Hematopoietic multipotent progenitor cell treated with erythropoietin and hydrocortisone succinate and interleukin-3 and kit ligand, for 17 days (in vitro differentiated cells): ENCODE results near the gene AMIGO3.
"Not testable (repeated sequence)": the region's sequence is repeated elsewhere in the genome, so short reads cannot be mapped to it uniquely, and the experiment has no call there.

Experiments
- DNase-seq: peaks from one replicate; pipeline ENCODE4 v3.0.0-alpha.2; 2015; ENCODE audit warnings: low spot score

The AMIGO3 gene

DNA sequence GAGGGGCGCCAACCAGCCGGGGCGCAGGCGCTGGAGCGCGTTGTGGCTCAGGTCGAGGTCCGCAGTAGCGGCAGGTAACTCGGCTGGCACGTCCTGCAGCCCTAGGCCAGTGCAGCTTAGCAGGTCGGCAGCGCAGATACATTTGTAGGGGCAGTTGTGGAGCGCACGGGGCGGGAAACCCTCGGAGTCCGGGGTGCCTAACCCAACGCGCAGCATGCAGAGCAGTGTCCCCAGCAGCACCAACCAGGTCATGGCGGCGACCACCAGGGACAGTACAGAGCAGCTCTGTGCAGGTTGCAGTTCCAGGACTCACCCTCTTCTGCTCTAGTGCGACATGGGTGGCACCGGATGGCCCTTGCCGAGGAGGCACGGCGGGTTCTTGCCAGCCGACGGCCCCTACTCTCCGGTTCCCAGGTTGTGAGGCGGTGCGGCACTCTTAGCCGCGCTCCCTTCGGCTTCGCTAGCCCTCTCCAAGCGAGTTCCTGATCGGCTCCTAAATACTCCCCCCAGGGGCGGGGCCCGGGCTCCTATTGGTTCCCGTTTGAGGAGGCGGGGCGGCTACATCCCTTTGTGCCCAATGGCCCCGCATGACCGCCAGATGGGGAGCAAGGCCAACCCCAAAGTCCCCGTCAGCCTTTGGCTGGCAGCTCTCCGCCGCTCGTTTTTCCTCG lies at the start of gene AMIGO3:
TSS of gene AMIGO3 (minus strand) at position 471 of the 671 bp plus-strand sequence. CDS start at position 252, 219 bp downstream.
- DNase-seq, result peak; percentile 83

GRCh38 chr3:49763981-49764380 lies 44.5 kb upstream of the AMIGO3 start:
- no peak for DNase-seq

DNA sequence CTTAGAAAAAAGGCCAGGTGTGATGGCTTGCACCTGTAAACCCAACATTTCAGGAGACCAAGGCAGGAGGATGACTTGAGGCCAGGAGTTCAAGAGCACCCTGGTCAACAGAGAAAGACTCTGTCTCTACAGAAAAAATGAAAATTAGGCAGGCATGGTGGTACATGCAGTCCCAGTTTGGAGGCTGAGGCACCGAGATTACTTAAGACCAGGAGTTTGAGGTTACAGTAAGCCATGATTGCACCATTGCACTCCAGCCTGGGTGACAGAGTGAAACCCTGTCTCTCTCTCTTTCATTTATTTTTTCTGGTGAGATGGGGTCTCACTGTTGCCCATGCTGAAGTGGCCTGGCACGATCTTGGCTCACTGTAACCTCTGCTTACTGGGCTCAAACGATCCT lies 42.2 kb upstream of the AMIGO3 start:
- no peak for DNase-seq

- DNase-seq, result no peak
These were observed 39.7 kb upstream of the AMIGO3 start for GRCh38 chr3:49759226-49759625.

DNA sequence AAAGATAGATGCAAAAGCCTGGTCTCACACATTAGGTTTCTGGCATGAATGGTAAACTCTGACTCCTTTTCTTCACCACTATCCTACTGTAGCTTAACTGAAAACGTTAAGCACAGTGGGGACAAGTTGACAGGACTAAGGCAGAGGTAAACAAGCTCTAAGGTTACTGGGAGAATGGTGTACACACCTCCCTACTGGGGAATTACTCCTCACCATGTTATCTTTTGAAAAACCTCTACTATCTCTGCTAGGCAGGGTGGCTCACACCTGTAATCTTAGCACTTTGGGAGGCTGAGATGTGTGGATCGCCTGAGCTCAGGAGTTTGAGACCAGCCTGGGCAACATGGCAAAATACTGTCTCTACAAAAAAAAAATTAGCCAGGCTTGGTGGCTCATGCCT lies 37.7 kb upstream of the AMIGO3 start:
- DNase-seq, result no peak

- no peak for DNase-seq
These were observed 36.6 kb upstream of the AMIGO3 start for GRCh38 chr3:49756036-49756435.

DNA sequence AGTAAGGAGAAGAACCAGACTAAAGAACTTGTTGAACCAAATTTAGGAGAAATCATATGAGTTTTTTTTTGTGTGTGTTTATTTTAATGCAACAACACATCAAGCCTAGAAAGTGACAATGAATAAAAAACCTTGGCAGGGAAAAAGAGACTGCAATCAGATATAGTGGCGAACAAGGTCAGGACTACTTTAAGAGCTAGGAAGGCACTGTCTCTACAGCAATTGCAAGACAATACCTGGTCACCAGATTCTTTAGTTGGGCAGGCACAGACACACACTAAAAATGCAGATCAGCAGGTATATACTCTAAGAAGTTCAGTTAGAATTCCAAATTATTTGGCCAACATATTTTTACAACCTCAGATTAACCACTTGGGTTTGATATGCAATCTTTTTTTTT lies 35.1 kb upstream of the AMIGO3 start:
- DNase-seq, result no peak

- no peak for DNase-seq
These were observed 32.0 kb upstream of the AMIGO3 start for GRCh38 chr3:49751501-49751900.

DNA sequence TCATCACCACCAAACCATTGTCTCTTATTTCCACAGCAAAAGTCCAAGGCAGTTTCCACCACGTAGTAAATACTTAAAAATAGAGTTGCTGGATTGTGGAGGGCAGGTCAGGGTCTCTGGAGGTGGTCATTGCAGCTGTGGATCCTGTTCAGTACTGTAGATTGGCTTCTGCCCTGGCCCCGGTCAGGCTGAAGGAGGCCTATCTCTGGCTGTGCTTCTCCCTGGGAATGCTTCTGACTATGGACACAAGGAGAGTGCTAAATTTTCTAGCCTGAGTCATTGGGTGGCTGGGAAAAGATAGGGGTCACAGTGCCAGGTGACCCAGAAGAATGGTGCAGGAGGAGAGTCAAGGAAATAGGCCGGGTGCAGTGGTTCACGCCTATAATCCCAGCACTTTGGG lies 30.6 kb upstream of the AMIGO3 start:
- no peak for DNase-seq

DNA sequence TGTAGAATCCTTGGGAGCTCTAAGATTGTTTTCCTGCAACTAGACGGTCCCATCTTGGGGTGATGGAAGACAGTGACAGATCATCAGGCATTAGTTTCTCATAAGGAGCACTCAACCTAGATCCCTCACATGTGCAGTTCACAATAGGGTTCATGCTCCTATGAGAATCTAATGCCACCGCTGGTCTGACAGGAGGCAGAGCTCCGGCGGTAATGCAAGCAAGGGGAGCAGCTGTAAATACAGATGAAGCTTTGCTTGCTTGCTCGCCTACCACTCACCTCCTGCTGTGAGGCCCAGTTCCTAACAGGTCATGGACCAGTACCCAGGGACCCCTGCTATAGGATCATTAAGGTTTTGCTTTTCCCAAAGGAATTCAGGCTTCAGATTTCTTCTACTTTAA lies 29.4 kb upstream of the AMIGO3 start:
- DNase-seq, result not testable (repeated sequence)

DNA sequence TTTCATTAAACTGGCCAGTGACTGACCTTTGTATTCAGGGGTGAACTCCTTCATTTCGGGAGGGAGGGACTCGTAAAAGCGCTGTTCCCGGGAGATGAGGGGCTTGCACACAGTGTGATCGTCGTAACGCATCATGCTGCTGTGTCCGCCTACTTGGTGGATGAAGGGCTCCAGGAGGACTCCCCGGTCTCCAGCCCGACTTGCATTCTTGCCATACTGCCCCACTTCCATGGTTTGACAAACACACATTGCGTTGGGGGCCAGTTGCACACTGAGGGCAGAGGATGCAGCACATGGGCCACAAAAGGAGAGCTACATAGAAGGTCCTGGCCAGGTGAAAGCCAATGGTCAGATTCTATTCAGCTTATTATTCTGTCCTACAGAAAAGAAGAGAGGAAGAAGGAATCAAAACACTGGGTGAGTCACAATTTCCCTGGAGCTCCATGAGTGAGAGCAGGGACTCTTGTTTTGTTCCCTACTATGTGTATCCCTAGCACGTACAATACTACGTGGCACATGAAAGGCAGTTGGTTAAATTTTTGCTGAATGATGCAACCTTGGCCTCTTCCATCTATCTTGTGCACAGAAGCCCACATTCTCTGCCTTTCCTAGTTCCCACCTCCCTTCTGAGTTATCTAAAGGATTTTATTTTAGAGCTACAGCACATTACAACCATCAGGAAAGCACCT lies 28.5 kb upstream of the AMIGO3 start:
- DNase-seq, result no peak

GRCh38 chr3:49745986-49746385 lies 26.5 kb upstream of the AMIGO3 start:
- DNase-seq, result no peak

- no peak for DNase-seq
These were observed 20.9 kb upstream of the AMIGO3 start for GRCh38 chr3:49740427-49740826.

DNA sequence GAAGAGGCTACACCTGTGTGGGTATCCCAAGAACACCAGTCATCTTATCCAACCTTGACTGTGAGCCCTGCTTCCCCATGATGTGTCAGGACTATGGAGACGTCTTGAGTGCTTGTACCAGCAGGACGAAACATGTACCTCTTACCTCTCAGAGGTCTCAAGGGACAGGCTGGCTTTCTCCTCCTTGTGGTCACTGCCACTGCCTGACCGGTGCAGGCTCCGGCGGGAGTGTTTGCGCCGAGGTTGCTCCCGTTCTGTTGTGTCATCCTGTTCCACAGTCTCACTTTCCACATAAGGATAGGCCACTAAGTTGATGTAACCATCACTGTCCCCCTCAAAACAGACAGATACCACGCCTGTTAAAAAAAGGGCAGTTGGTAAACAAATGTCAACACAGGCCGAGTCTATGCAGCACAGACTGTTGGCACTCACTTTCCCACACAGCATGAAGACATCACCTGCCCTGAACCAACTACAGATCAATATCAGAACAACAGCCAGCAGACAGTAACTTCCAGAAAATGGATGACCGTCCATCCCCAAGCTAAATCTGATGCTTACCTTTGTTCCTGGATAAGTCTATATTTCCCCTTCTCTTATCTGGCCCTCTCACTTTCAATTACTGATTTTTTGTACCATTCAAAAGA lies 18.7 kb upstream of the AMIGO3 start:
- DNase-seq, result no peak

- no peak for DNase-seq
These were observed 15.3 kb upstream of the AMIGO3 start for GRCh38 chr3:49734752-49735151.

DNA sequence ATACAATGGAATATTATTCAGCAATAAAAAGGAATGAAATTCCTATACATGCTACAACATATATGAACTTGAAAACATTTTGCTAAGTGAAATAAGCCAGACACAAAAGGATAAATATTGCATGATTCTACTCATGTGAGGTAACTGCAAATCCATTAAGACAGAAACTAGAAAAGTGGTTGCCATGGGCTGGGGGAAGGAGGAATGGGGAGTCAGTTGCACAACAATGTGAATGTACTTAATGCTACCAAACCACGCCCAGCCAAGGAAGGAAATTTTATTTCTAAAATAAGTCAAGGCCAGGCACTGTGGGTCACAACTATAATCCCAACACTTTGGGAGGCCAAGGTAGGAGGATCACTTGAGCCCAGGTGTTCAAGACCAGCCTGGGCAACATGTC lies 14.1 kb upstream of the AMIGO3 start:
- no peak for DNase-seq

- no peak for DNase-seq
These were observed 13.1 kb upstream of the AMIGO3 start for GRCh38 chr3:49732597-49732996.

DNA sequence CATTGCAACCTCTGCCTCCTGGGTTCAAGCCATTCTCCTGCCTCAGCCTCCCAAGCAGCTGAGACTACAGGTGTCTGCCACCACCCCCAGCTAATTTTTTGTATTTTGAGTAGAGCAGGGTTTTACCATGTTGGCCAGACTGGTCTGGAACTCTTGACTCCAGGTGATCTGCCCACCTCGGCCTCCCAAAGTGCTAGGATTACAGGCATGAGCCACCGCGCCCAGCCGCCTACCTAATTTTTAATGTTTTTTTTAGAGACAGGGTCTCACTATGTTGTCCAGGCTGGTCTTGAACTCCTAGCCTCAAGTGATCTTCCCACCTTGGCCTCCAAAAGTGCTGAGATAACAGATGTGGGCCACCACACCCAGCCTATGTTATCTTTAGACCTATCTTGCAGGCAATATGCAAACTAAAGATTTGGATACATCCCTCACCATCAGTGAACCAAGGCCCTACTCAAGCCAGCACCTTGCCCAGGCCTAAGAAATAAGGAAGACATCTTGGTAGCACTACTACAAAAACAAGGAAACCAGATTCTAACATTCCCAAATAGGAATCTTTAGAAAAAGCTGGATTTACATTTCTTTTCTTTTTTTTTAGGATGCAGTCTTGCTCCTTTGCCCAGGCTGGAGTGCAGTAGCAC lies 10.6 kb upstream of the AMIGO3 start:
- DNase-seq, result no peak

DNA sequence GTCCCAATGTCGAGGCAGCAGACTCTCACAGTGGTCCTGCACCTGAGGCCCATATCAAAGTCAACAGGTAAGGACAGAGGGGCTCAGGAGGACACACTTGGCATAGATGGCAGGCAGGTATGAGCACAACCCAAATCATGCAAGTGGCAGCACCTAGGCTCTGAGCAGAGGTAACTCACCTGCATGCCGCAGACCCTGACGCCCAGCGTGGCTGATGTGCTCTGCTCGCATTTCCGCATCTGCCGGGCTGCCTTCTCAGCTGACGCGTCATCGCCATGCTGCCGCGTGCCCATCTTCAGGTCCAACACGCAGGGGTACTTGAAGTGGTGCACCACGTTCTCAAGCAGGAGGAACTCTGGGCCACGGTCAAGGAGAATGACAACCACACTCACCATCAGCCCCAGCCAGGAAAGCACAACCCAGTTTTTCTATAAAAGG lies 8.5 kb upstream of the AMIGO3 start:
- no peak for DNase-seq

DNA sequence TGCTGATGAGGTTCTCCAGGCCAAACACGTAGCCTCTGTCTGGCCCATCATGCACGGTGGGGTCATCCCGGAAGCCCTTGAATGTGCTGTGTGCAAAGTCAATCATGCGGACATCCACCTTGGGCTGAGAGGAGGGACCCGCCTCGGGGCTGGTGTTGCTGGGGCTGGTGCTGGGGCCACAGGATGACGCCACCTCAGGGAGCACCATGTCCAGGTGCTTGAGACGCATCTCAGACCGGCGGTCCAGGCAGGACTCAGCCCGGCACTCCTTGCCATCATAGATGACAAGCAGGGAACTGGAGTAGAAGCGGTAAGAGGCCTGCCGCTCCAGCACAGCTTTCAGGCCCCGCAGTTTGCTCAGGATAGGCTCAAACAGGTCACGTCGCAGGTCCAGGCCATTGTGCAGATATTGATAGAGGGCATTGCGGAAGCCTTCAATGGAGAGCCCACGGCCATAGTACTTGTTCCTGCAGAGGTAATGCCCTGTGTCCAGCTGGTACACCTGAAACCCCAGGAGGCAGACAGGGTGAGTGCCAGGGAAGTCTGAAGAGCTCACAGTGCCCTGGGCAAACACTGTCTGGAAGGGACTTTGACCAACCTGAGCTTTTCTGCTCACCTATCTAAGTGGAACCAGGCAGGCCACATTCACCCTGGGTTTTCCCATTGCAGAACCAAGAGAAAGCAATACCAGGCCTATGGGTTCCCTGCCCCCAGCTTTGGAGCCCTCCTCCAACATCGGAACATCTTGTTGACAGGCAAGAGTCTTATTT lies 7.9 kb upstream of the AMIGO3 start:
- no peak for DNase-seq

- DNase-seq, result no peak
These were observed 6.6 kb upstream of the AMIGO3 start for GRCh38 chr3:49725906-49726681.
